ENCODE data around the gene UBTD2. TPM values are rescaled to one million over a fixed set of nuclear protein-coding genes. Genes with fewer than 3 reads are reported as not detected.

Gene UBTD2
- total RNA-seq, 1 experiment from 2014 or later = 22.6 TPM

DNA sequence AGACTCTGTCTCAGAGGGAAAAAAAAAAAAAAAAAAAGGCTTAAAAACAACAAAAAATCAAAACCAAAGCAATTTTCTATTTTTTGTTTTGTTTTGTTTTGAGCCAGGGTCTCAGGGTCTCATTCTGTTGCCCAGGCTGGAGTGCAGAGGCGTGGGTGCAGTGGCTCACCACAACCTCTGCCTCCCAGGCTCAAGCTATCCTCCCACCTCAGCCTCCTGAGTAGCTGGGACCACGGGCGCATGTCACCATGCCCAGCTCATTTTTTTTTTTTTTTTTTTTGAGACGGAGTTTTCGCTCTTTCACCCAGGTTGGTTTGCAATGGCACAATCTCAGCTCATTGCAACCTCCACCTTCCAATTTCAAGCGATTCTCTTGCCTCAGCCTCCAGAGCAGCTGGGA is 101.3 kb downstream of the UBTD2 start:
- no peak overlapping the region for H2AFZ ChIP-seq (ENCODE audit: low read length)
- no peaks in the 10 kb centered on the region for H3K27me3 ChIP-seq (ENCODE audit: low read length)
- no peaks in the 10 kb centered on the region for H3F3A ChIP-seq (ENCODE audit: low read length, unreplicated experiment)
- H4K20me1 ChIP-seq (ENCODE audit: low read length) = peaks cover 15% of the 10 kb centered on the region; the same call in 1 of the 2 replicates
- H3K4me2 ChIP-seq (ENCODE audit: low read length) = no peak overlapping the region
- H3K36me3 ChIP-seq (ENCODE audit: low read depth, low read length) = no peaks in the 10 kb centered on the region
- H3K9me3 ChIP-seq (ENCODE audit: low read length) = no peaks in the 10 kb centered on the region
- ATAC-seq (no peak), DNase-seq (no peak)
- H3K4me3 ChIP-seq (ENCODE audit: low read length) = no peak overlapping the region
- H3K9me2 ChIP-seq (replicated peaks; ENCODE audit: low read length) = no peaks in the 10 kb centered on the region
- H3K27ac ChIP-seq (ENCODE audit: low read length) = no peak overlapping the region
- H3K9ac ChIP-seq (ENCODE audit: low read length) = no peak overlapping the region
- intact Hi-C loops (cut with micrococcal nuclease) = loop anchor here (10.0 kb wide), 1 partner anchor 267 kb away; no protein-coding TSS in a partner anchor
- BruUV-seq (replicated peaks) = no TSS peak
- ChIA-PET POLR2A (ENCODE audit: unreplicated experiment) (interaction anchor here (0.7 kb wide), 1 partner anchor 49 kb away, joined by 3 read pairs; no protein-coding TSS in a partner anchor), CTCF (interaction anchor here (0.6 kb wide), 1 partner anchor 1189 kb away, joined by 6 read pairs; no protein-coding TSS in a partner anchor)
- H3K4me1 ChIP-seq (ENCODE audit: insufficient read depth, low read length) = peaks cover 20% of the 10 kb centered on the region
- peaks cover 90% of the 10 kb centered on the region for H3K79me2 ChIP-seq (ENCODE audit: low read length)
- no peak for TF ChIP-seq EZH2 (IDR thresholded peaks at IDR 0.05; ENCODE audit: low read length, unreplicated experiment)
- TF ChIP-seq, protein P1, sequence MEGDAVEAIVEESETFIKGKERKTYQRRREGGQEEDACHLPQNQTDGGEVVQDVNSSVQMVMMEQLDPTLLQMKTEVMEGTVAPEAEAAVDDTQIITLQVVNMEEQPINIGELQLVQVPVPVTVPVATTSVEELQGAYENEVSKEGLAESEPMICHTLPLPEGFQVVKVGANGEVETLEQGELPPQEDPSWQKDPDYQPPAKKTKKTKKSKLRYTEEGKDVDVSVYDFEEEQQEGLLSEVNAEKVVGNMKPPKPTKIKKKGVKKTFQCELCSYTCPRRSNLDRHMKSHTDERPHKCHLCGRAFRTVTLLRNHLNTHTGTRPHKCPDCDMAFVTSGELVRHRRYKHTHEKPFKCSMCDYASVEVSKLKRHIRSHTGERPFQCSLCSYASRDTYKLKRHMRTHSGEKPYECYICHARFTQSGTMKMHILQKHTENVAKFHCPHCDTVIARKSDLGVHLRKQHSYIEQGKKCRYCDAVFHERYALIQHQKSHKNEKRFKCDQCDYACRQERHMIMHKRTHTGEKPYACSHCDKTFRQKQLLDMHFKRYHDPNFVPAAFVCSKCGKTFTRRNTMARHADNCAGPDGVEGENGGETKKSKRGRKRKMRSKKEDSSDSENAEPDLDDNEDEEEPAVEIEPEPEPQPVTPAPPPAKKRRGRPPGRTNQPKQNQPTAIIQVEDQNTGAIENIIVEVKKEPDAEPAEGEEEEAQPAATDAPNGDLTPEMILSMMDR (conservative IDR thresholded peaks at IDR 0.05; ENCODE audit: low read depth, low read length) = no peak
- TF ChIP-seq EZH2phosphoT487 (IDR thresholded peaks at IDR 0.05; ENCODE audit: borderline replicate concordance, low read length) = no peak

DNA sequence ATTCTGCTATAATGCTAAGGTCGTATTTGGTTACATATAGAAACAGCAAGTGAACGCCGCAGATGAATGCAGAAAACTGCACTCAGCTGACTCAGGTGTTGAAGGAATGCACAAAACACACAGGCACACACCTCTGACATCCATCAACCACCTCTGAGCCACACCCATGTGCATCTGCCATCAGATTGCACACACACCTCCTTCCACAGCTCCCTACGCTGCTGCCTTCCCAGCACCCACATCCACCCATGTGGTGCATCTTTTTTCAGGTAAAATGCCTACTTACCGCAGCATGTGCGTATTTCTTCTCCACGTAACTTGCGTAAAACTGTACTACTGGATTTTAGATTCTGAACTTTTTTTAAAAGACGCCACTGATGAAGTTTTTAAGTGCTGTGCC is 102.6 kb downstream of the UBTD2 start:
- TF ChIP-seq EZH2 (IDR thresholded peaks at IDR 0.05; ENCODE audit: low read length, unreplicated experiment) = no peak
- TF ChIP-seq, protein P1 (conservative IDR thresholded peaks at IDR 0.05; ENCODE audit: low read depth, low read length) = no peak
- Histone ChIP-seq H4K20me1 (ENCODE audit: low read length) (peaks cover 15% of the 10 kb centered on the region; the same call in 1 of the 2 replicates), H3K9me3 (ENCODE audit: low read length) (no peaks in the 10 kb centered on the region), H3K4me3 (ENCODE audit: low read length) (no peak overlapping the region), H3K36me3 (ENCODE audit: low read depth, low read length) (no peaks in the 10 kb centered on the region), H3K27ac (ENCODE audit: low read length) (no peak overlapping the region), H2AFZ (ENCODE audit: low read length) (no peak overlapping the region), H3F3A (ENCODE audit: low read length, unreplicated experiment) (no peaks in the 10 kb centered on the region), H3K9ac (ENCODE audit: low read length) (no peak overlapping the region), H3K27me3 (ENCODE audit: low read length) (no peaks in the 10 kb centered on the region), H3K79me2 (ENCODE audit: low read length) (peaks cover 90% of the 10 kb centered on the region), H3K9me2 (replicated peaks; ENCODE audit: low read length) (no peaks in the 10 kb centered on the region), H3K4me2 (ENCODE audit: low read length) (no peak overlapping the region), H3K4me1 (ENCODE audit: insufficient read depth, low read length) (peaks cover 11% of the 10 kb centered on the region)
- no peak for DNase-seq
- CTCF ChIA-PET = no interaction called here
- intact Hi-C loops (cut with micrococcal nuclease) = loop anchor here (10.0 kb wide), 1 partner anchor 266 kb away; no protein-coding TSS in a partner anchor
- BruUV-seq (replicated peaks) = no TSS peak
- POLR2A ChIA-PET (ENCODE audit: unreplicated experiment) = interaction anchor here (0.7 kb wide), 1 partner anchor 74 kb away, joined by 4 read pairs; no protein-coding TSS in a partner anchor
- ATAC-seq = no peak

Measured in PC-3 (cell line).